Liver (tissue), 9 donors: Measurements from ENCODE around the gene DIABLO. TPM values are rescaled to one million over a fixed set of nuclear protein-coding genes. Genes with fewer than 3 reads are reported as not detected.

Experiments
- DNase-seq: peaks from one replicate; pipeline ENCODE4 v3.0.0-alpha.2; 2017; ENCODE audit warnings: low spot score
- H3K27ac ChIP-seq, 2 donors: one replicate each; pipeline ENCODE4 v1.7.0; 2013; ENCODE audit warnings: inconsistent platforms in 2 of 2, low read length in 2 of 2, control low read depth in 1 of 2, low read depth in 1 of 2, mild to moderate bottlenecking in 1 of 2
- H3K27me3 ChIP-seq, 4 donors: one replicate each; pipeline versions ENCODE4 v1.6.1 to v1.7.0; 2013; ENCODE audit warnings: low read length in 3 of 4, inconsistent platforms in 1 of 4, mild to moderate bottlenecking in 1 of 4, moderate library complexity in 1 of 4; ENCODE audit not compliant: control insufficient read depth in 4 of 4, insufficient read depth in 4 of 4
- H3K36me3 ChIP-seq, 4 donors: one replicate each; pipeline versions ENCODE4 v1.6.1 to v1.7.0; 2013; ENCODE audit warnings: low read length in 3 of 4, mild to moderate bottlenecking in 3 of 4, low read depth in 1 of 4, moderate library complexity in 1 of 4; ENCODE audit not compliant: control insufficient read depth in 4 of 4, insufficient read depth in 3 of 4
- H3K4me1 ChIP-seq, 4 donors: one replicate each; pipeline versions ENCODE4 v1.6.1 to v1.7.0; 2013; ENCODE audit warnings: low read length in 3 of 4, mild to moderate bottlenecking in 3 of 4, moderate library complexity in 1 of 4; ENCODE audit not compliant: control insufficient read depth in 4 of 4, insufficient read depth in 4 of 4
- H3K4me3 ChIP-seq, 3 donors: one replicate each; pipeline versions ENCODE4 v1.6.1 to v1.7.0; 2013; ENCODE audit warnings: low read length in 3 of 3, control low read depth in 1 of 3, low read depth in 1 of 3, mild to moderate bottlenecking in 1 of 3
- H3K9ac ChIP-seq, 2 donors: one replicate each; pipeline ENCODE4 v1.7.0; 2013; ENCODE audit warnings: low read length in 2 of 2, mild to moderate bottlenecking in 2 of 2, moderate library complexity in 2 of 2, control low read depth in 1 of 2, low read depth in 1 of 2
- H3K9me3 ChIP-seq, 4 donors: one replicate each; pipeline versions ENCODE4 v1.6.1 to v1.7.0; 2013; ENCODE audit warnings: low read length in 3 of 4; ENCODE audit not compliant: control insufficient read depth in 4 of 4
- ATF3 ChIP-seq: IDR thresholded peaks from 2 replicates; pipeline ENCODE4 v1.6.1; 2016; ENCODE audit warnings: antibody characterized with exemption
- CTCF ChIP-seq: fragments of 150-350 bp; IDR thresholded peaks from 2 replicates; pipeline ENCODE4 v1.5.1; 2017; ENCODE audit warnings: improper control_type of control experiment, low read depth, low read length; ENCODE audit not compliant: missing input control
- EGR1 ChIP-seq, 2 donors: IDR thresholded peaks; 2 replicates each; pipeline ENCODE4 v1.6.1; 2016 to 2018; ENCODE audit warnings: antibody characterized with exemption in 2 of 2, low read depth in 2 of 2
- FOXA1 ChIP-seq: IDR thresholded peaks from 2 replicates; pipeline ENCODE4 v1.6.1; 2016; ENCODE audit warnings: antibody characterized with exemption
- FOXA2 ChIP-seq: IDR thresholded peaks from 2 replicates; pipeline ENCODE4 v1.6.1; 2016; ENCODE audit warnings: antibody characterized with exemption
- HNF4A ChIP-seq, 2 donors: conservative IDR thresholded peaks; 2 replicates each; pipeline ENCODE4 v1.6.1; 2016; ENCODE audit warnings: antibody characterized with exemption in 2 of 2, mild to moderate bottlenecking in 2 of 2
- HNF4G ChIP-seq: IDR thresholded peaks from 2 replicates; pipeline ENCODE4 v1.6.1; 2016; ENCODE audit warnings: antibody characterized with exemption
- MAX ChIP-seq: IDR thresholded peaks from 2 replicates; pipeline ENCODE4 v1.6.1; 2016; ENCODE audit warnings: antibody characterized with exemption
- RAD21 ChIP-seq, 2 donors: IDR thresholded peaks; 2 replicates each; pipeline ENCODE4 v1.6.1; 2016; ENCODE audit warnings: antibody characterized with exemption in 2 of 2, mild to moderate bottlenecking in 2 of 2
- REST ChIP-seq: IDR thresholded peaks from 2 replicates; pipeline ENCODE4 v1.6.1; 2016; ENCODE audit warnings: antibody characterized with exemption, mild to moderate bottlenecking
- RXRA ChIP-seq, 2 donors: IDR thresholded peaks; 2 replicates each; pipeline ENCODE4 v1.6.1; 2017 to 2018; ENCODE audit warnings: antibody characterized with exemption in 2 of 2, mild to moderate bottlenecking in 1 of 2
- TAF1 ChIP-seq: conservative IDR thresholded peaks from 2 replicates; pipeline ENCODE4 v1.6.1; 2016; ENCODE audit warnings: antibody characterized with exemption, mild to moderate bottlenecking
- ZBTB33 ChIP-seq: IDR thresholded peaks from 2 replicates; pipeline ENCODE4 v1.6.1; 2016; ENCODE audit warnings: antibody characterized with exemption
- WGBS: extraction: QIAGEN DNeasy Blood & Tissue Kit; methylation state at CpG from one replicate; pipeline ENCODE4 v1.1.7; 2013; 5-methylcytosine and 5-hydroxymethylcytosine counted together
- polyA plus RNA-seq, 2 donors: library from polyadenylated mRNA; stranded (reverse) in 1 of 2; unstranded in 1 of 2; fragments of 200-250 nt in 1 of 2; fragments of >200 nt in 1 of 2; fragmentation: Nextera tagmentation in 1 of 2; extraction: Ambion mirVana in 1 of 2; gene quantifications; one replicate each; pipeline versions ENCODE4 v1.2.1 to v1.2.3, GENCODE V29; 2013 to 2015
- total RNA-seq, 2 donors: library from RNA; depleted of rRNA; stranded (reverse); fragments of >200 nt; gene quantifications; one replicate each; pipeline ENCODE4 v1.2.3, GENCODE V29; 2014
- donor health status: healthy.
- donor health status: healthy.
- donor health status: healthy.
- donor health status: healthy.
- donor health status: healthy.

The DIABLO gene
- total and polyA plus RNA-seq, 4 donors: 20.4 to 34.4 (median 28.5) TPM

GRCh38 chr12:122162976-122163375 is 62.9 kb downstream of the DIABLO start:
- no peak for DNase-seq
- 85% methylated on average over 3 of the region's 3 CpGs for WGBS
- H3K27ac ChIP-seq: no peak overlapping the region

GRCh38 chr12:122161682-122162081 is 64.2 kb downstream of the DIABLO start:
- no peak overlapping the region for H3K9ac ChIP-seq
- no peak overlapping the region for H3K4me3 ChIP-seq
- H3K36me3 ChIP-seq: no peaks in the 10 kb centered on the region
- no peak overlapping the region for H3K27ac ChIP-seq
- no peak for DNase-seq
- H3K27me3 ChIP-seq: no peaks in the 10 kb centered on the region
- no peaks in the 10 kb centered on the region for H3K9me3 ChIP-seq
- no peaks in the 10 kb centered on the region for H3K4me1 ChIP-seq
- 79% methylated on average over 8 of the region's 8 CpGs for WGBS
- TF ChIP-seq FOXA1 (no peak), CTCF (no peak), HNF4A (conservative IDR thresholded peaks at IDR 0.05) (no peak), MAX (no peak), EGR1 (IDR thresholded peaks at IDR 0.05; ENCODE audit: low read depth in 2 of 2) (no peak), RXRA (IDR thresholded peaks at IDR 0.05) (no peak), ZBTB33 (no peak), HNF4G (no peak), TAF1 (no peak), FOXA2 (no peak), ATF3 (no peak), REST (no peak), RAD21 (IDR thresholded peaks at IDR 0.05) (no peak)

More at GRCh38 chr12:122162976-122163375, 62.9 kb downstream of the DIABLO start:
- no peaks in the 10 kb centered on the region for H3K9me3 ChIP-seq
- TF ChIP-seq ZBTB33 (no peak), EGR1 (IDR thresholded peaks at IDR 0.05; ENCODE audit: low read depth in 2 of 2) (no peak), CTCF (no peak)
- no peaks in the 10 kb centered on the region for H3K36me3 ChIP-seq
- H3K9ac ChIP-seq: no peak overlapping the region
- H3K4me1 ChIP-seq: peaks cover 0 to 6% (median 0%) of the 10 kb centered on the region in 4 donors
- no peak overlapping the region for H3K4me3 ChIP-seq
- no peaks in the 10 kb centered on the region for H3K27me3 ChIP-seq
